ENCODE measurements around the gene SLC6A12. TPM values are rescaled to one million over a fixed set of nuclear protein-coding genes. Genes with fewer than 3 reads are reported as not detected.

SLC6A12 gene
- total RNA-seq, 4 donors from 2014 or later, result 0.28 to 2.4 TPM; not detected in 2

- no peak overlapping the region for H3K4me3 ChIP-seq
- H3K27ac ChIP-seq, result no peak overlapping the region
- H3K27me3 ChIP-seq, result no peaks in the 10 kb centered on the region
- DNase-seq, result no peak
- H3K36me3 ChIP-seq, result no peaks in the 10 kb centered on the region
- intact Hi-C loops (cut with DNase I; ENCODE audit: low total_unique reads), result no loop called here
- TF ChIP-seq POLR2A (IDR thresholded peaks at IDR 0.05) (no peak), CTCF (IDR thresholded peaks at IDR 0.05) (no peak)
- no peaks in the 10 kb centered on the region for H3K9me3 ChIP-seq
- no peaks in the 10 kb centered on the region for H3K4me1 ChIP-seq
These were observed 36.5 kb downstream of the SLC6A12 start for GRCh38 chr12:177336-177979.

DNA sequence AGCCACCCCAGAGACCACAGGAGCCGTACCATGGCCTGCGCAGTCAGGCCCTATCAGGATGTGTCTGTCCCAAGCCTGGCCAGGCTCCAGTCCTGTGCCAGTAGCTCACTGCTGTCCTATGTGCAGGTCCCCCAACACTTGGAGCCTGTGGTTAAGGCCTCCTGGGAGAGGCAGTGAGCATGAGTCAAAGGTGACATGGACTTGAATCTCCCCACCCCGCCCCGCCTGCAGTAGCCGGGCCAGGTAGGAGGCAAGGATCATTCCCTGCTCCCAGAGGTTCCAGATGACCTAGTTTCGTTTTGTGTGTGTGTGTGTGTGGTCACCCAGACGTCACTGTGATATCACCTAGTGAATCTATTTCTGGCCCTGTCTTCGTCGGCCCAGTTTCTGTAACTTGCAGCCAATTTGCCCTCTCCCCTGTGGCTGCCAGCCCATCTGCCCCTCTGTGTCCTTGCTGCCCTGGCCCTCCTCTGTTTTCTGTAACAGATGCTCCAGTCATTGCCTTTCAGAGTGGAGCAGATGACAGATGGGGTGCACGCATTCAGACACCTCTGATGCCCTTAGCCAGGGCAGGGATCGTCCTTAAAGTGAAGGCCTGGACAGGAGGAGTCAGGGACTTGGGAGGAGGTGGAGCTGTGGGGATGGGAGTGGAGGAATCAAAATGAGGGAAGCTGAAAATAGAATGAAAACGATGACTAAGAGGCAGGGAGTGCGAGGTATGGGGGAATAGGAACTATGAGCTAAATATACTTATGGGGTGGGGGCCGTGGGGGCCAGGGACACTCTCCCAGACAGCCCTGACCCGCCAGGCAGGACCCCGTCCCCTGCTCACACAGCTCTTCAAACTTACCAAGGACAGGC is 37.4 kb downstream of the SLC6A12 start:
- Histone ChIP-seq H3K4me3 (no peak overlapping the region), H3K27ac (no peak overlapping the region)
- intact Hi-C loops (cut with DNase I; ENCODE audit: low total_unique reads), result no loop called here

GRCh38 chr12:175759-176158 is 38.2 kb downstream of the SLC6A12 start:
- TF ChIP-seq CTCF (IDR thresholded peaks at IDR 0.05) (no peak), POLR2A (IDR thresholded peaks at IDR 0.05) (no peak)
- Histone ChIP-seq H3K27ac (no peak overlapping the region), H3K27me3 (no peaks in the 10 kb centered on the region), H3K9me3 (no peaks in the 10 kb centered on the region), H3K36me3 (no peaks in the 10 kb centered on the region), H3K4me1 (no peaks in the 10 kb centered on the region), H3K4me3 (no peak overlapping the region)
- DNase-seq, result no peak
- intact Hi-C loops (cut with DNase I; ENCODE audit: low total_unique reads), result no loop called here

More for the DNA sequence above, 37.4 kb downstream of the SLC6A12 start:
- Histone ChIP-seq H3K9me3 (no peaks in the 10 kb centered on the region), H3K36me3 (no peaks in the 10 kb centered on the region), H3K4me1 (no peaks in the 10 kb centered on the region), H3K27me3 (no peaks in the 10 kb centered on the region)
- TF ChIP-seq POLR2A (IDR thresholded peaks at IDR 0.05) (no peak), CTCF (IDR thresholded peaks at IDR 0.05) (no peak)
- DNase-seq, result no peak

- no peak for TF ChIP-seq CTCF (IDR thresholded peaks at IDR 0.05)
- no peak for TF ChIP-seq POLR2A (IDR thresholded peaks at IDR 0.05)
- no peaks in the 10 kb centered on the region for H3K36me3 ChIP-seq
- H3K9me3 ChIP-seq, result no peaks in the 10 kb centered on the region
- no peaks in the 10 kb centered on the region for H3K27me3 ChIP-seq
- H3K27ac ChIP-seq, result no peak overlapping the region
- H3K4me3 ChIP-seq, result no peak overlapping the region
- no peak for DNase-seq
- no peaks in the 10 kb centered on the region for H3K4me1 ChIP-seq
- intact Hi-C loops (cut with DNase I; ENCODE audit: low total_unique reads), result no loop called here
These were observed 38.7 kb downstream of the SLC6A12 start for GRCh38 chr12:175250-175649.

- intact Hi-C loops (cut with DNase I; ENCODE audit: low total_unique reads), result no loop called here
- Histone ChIP-seq H3K36me3 (no peaks in the 10 kb centered on the region), H3K27me3 (no peaks in the 10 kb centered on the region), H3K4me1 (no peaks in the 10 kb centered on the region), H3K4me3 (no peak overlapping the region), H3K9me3 (no peaks in the 10 kb centered on the region), H3K27ac (no peak overlapping the region)
- no peak for DNase-seq
- TF ChIP-seq POLR2A (IDR thresholded peaks at IDR 0.05), result no peak
- no peak for TF ChIP-seq CTCF (IDR thresholded peaks at IDR 0.05)
These were observed 39.4 kb downstream of the SLC6A12 start for GRCh38 chr12:174596-174995.

Data from uterus (tissue), 4 donors.